ENCODE results near the gene KCNB1.

KCNB1 gene

GRCh38 chr20:49395183-49395582 is 87.3 kb downstream of the KCNB1 start:
- Histone ChIP-seq H3K9me3 (ENCODE audit: insufficient read depth, low read length) (no peaks in the 10 kb centered on the region), H3K27me3 (ENCODE audit: low read depth, low read length) (peaks cover 41% of the 10 kb centered on the region), H3K27ac (ENCODE audit: low read length) (no peak overlapping the region), H3K4me2 (ENCODE audit: low read length) (no peak overlapping the region), H2AFZ (ENCODE audit: low read depth, low read length) (no peak overlapping the region), H3K79me2 (ENCODE audit: low read length) (no peaks in the 10 kb centered on the region), H3K36me3 (replicated peaks; ENCODE audit: low read depth, low read length) (no peaks in the 10 kb centered on the region), H3K4me3 (ENCODE audit: low read length) (no peak overlapping the region), H4K20me1 (ENCODE audit: insufficient read depth, low read length) (no peaks in the 10 kb centered on the region), H3K9ac (ENCODE audit: low read length) (no peak overlapping the region), H3K4me1 (ENCODE audit: low read length) (no peaks in the 10 kb centered on the region)
- no peak for TF ChIP-seq EZH2phosphoT487 (IDR thresholded peaks at IDR 0.05; ENCODE audit: low read depth)

- Histone ChIP-seq H3K27me3 (ENCODE audit: low read depth, low read length) (peaks cover 45% of the 10 kb centered on the region), H3K36me3 (replicated peaks; ENCODE audit: low read depth, low read length) (no peaks in the 10 kb centered on the region), H3K27ac (ENCODE audit: low read length) (no peak overlapping the region), H3K79me2 (ENCODE audit: low read length) (no peaks in the 10 kb centered on the region), H3K4me2 (ENCODE audit: low read length) (no peak overlapping the region), H3K4me3 (ENCODE audit: low read length) (no peak overlapping the region), H3K9ac (ENCODE audit: low read length) (no peak overlapping the region), H4K20me1 (ENCODE audit: insufficient read depth, low read length) (no peaks in the 10 kb centered on the region), H2AFZ (ENCODE audit: low read depth, low read length) (no peak overlapping the region), H3K9me3 (ENCODE audit: insufficient read depth, low read length) (no peaks in the 10 kb centered on the region), H3K4me1 (ENCODE audit: low read length) (no peaks in the 10 kb centered on the region)
- TF ChIP-seq EZH2phosphoT487 (IDR thresholded peaks at IDR 0.05; ENCODE audit: low read depth) (no peak), CTCF (IDR thresholded peaks at IDR 0.05; ENCODE audit: low read depth, low read length) (no peak)
Observed at GRCh38 chr20:49394757-49395156, 87.7 kb downstream of the KCNB1 start.

- H3K4me2 ChIP-seq (ENCODE audit: low read length) = no peak overlapping the region
- no peak overlapping the region for H3K4me3 ChIP-seq (ENCODE audit: low read length)
- H3K9me3 ChIP-seq (ENCODE audit: insufficient read depth, low read length) = no peaks in the 10 kb centered on the region
- no peaks in the 10 kb centered on the region for H4K20me1 ChIP-seq (ENCODE audit: insufficient read depth, low read length)
- H3K27ac ChIP-seq (ENCODE audit: low read length) = no peak overlapping the region
- H2AFZ ChIP-seq (ENCODE audit: low read depth, low read length) = no peak overlapping the region
- no peaks in the 10 kb centered on the region for H3K79me2 ChIP-seq (ENCODE audit: low read length)
- TF ChIP-seq EZH2phosphoT487 (IDR thresholded peaks at IDR 0.05; ENCODE audit: low read depth) (no peak), CTCF (IDR thresholded peaks at IDR 0.05; ENCODE audit: low read depth, low read length) (no peak)
- H3K27me3 ChIP-seq (ENCODE audit: low read depth, low read length) = peaks cover 50% of the 10 kb centered on the region
- H3K4me1 ChIP-seq (ENCODE audit: low read length) = no peaks in the 10 kb centered on the region
- no peaks in the 10 kb centered on the region for H3K36me3 ChIP-seq (replicated peaks; ENCODE audit: low read depth, low read length)
- no peak overlapping the region for H3K9ac ChIP-seq (ENCODE audit: low read length)
Observed at GRCh38 chr20:49394264-49394663, 88.2 kb downstream of the KCNB1 start.

- H3K4me3 ChIP-seq (ENCODE audit: low read length) = no peak overlapping the region
- TF ChIP-seq EZH2phosphoT487 (IDR thresholded peaks at IDR 0.05; ENCODE audit: low read depth) (no peak), CTCF (IDR thresholded peaks at IDR 0.05; ENCODE audit: low read depth, low read length) (no peak)
Observed at GRCh38 chr20:49393803-49394202, 88.7 kb downstream of the KCNB1 start.

GRCh38 chr20:49392745-49393144 is 89.7 kb downstream of the KCNB1 start:
- no peak overlapping the region for H3K4me3 ChIP-seq (ENCODE audit: low read length)
- TF ChIP-seq EZH2phosphoT487 (IDR thresholded peaks at IDR 0.05; ENCODE audit: low read depth) = no peak
- TF ChIP-seq CTCF (IDR thresholded peaks at IDR 0.05; ENCODE audit: low read depth, low read length) = no peak
- H3K27ac ChIP-seq (ENCODE audit: low read length) = no peak overlapping the region
- no peaks in the 10 kb centered on the region for H3K79me2 ChIP-seq (ENCODE audit: low read length)
- H3K4me2 ChIP-seq (ENCODE audit: low read length) = no peak overlapping the region
- H3K9me3 ChIP-seq (ENCODE audit: insufficient read depth, low read length) = no peaks in the 10 kb centered on the region
- no peak overlapping the region for H3K9ac ChIP-seq (ENCODE audit: low read length)
- H3K4me1 ChIP-seq (ENCODE audit: low read length) = no peaks in the 10 kb centered on the region
- peaks cover 63% of the 10 kb centered on the region for H3K27me3 ChIP-seq (ENCODE audit: low read depth, low read length)
- no peak overlapping the region for H2AFZ ChIP-seq (ENCODE audit: low read depth, low read length)
- no peaks in the 10 kb centered on the region for H4K20me1 ChIP-seq (ENCODE audit: insufficient read depth, low read length)
- no peaks in the 10 kb centered on the region for H3K36me3 ChIP-seq (replicated peaks; ENCODE audit: low read depth, low read length)

More at GRCh38 chr20:49393803-49394202, 88.7 kb downstream of the KCNB1 start:
- H3K36me3 ChIP-seq (replicated peaks; ENCODE audit: low read depth, low read length) = no peaks in the 10 kb centered on the region
- H3K27ac ChIP-seq (ENCODE audit: low read length) = no peak overlapping the region
- peaks cover 53% of the 10 kb centered on the region for H3K27me3 ChIP-seq (ENCODE audit: low read depth, low read length)
- no peak overlapping the region for H3K4me2 ChIP-seq (ENCODE audit: low read length)
- H2AFZ ChIP-seq (ENCODE audit: low read depth, low read length) = no peak overlapping the region
- no peaks in the 10 kb centered on the region for H3K4me1 ChIP-seq (ENCODE audit: low read length)
- H3K9ac ChIP-seq (ENCODE audit: low read length) = no peak overlapping the region
- H3K9me3 ChIP-seq (ENCODE audit: insufficient read depth, low read length) = no peaks in the 10 kb centered on the region
- no peaks in the 10 kb centered on the region for H4K20me1 ChIP-seq (ENCODE audit: insufficient read depth, low read length)
- H3K79me2 ChIP-seq (ENCODE audit: low read length) = no peaks in the 10 kb centered on the region

All from OCI-LY3 (cell line).